ENCODE measurements around the gene RAP1GDS1. TPM values are rescaled to one million over a fixed set of nuclear protein-coding genes. Genes with fewer than 3 reads are reported as not detected.

Gene RAP1GDS1, protein sequence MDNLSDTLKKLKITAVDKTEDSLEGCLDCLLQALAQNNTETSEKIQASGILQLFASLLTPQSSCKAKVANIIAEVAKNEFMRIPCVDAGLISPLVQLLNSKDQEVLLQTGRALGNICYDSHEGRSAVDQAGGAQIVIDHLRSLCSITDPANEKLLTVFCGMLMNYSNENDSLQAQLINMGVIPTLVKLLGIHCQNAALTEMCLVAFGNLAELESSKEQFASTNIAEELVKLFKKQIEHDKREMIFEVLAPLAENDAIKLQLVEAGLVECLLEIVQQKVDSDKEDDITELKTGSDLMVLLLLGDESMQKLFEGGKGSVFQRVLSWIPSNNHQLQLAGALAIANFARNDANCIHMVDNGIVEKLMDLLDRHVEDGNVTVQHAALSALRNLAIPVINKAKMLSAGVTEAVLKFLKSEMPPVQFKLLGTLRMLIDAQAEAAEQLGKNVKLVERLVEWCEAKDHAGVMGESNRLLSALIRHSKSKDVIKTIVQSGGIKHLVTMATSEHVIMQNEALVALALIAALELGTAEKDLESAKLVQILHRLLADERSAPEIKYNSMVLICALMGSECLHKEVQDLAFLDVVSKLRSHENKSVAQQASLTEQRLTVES
- 10 to 100 TPM; 29.8 to 52.2 (median 34.7) TPM for total RNA-seq

DNA sequence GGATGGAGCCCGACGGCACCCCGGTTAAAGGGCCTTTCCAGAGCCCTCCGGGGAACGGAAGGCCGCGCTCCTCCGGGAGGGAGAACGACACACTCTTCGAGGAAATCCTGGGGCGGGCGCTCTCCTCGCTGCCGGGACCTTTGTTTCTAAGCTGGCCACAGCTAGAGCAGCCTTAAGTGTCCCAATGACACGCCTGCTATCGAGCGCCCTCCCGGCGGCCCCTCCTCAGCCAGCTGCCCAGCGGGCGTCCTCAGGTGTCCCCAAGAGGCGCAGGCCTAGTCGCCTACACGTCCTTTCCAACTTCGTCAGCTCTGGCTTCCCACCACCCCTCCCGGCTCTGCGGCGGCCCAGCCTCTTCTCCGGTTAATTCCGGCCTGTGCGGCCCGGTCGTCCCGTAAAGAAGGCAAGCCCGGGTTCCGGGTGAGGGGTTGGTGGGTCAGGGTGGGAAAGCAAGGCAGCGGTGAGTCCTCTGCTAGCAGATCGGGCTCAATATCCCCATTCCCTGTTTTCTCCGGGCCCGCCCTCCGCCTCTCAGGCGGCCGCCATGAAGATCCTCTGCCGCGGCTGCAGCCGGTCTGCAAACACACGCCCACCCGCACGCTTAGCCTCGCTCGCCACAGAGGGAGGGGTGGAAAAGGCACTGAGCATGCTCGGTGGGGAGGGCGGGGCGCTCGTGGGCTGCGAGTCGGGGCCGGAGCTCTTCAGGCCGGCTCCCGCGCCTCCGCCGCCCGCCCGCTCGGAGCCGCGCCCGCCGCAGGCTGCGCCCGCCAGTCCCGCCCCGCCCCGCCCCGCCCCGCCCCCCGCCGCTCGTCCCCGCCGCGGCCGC lies at the start of gene RAP1GDS1:
Gene RAP1GDS1, plus strand, starts transcription at position 806 of the 826 bp plus-strand sequence. CDS start 182 bp downstream, outside the sequence.
- H3K9me3 ChIP-seq: no peaks in the 10 kb centered on the region
- H3K4me3 ChIP-seq: peak within 1 kb of the TSS; percentile 80 to 98 (median 92)
- H3K27ac ChIP-seq (replicated peaks in 1 of 4): peak within 1 kb of the TSS; percentile 83 to 97 (median 96)
- H3K36me3 ChIP-seq: no peaks in the 10 kb centered on the region
- peak; percentile 98 for DNase-seq (ENCODE audit: extremely low spot score)
- intact Hi-C loops (cut with DNase I): no loop called here
- TF ChIP-seq, protein P1, sequence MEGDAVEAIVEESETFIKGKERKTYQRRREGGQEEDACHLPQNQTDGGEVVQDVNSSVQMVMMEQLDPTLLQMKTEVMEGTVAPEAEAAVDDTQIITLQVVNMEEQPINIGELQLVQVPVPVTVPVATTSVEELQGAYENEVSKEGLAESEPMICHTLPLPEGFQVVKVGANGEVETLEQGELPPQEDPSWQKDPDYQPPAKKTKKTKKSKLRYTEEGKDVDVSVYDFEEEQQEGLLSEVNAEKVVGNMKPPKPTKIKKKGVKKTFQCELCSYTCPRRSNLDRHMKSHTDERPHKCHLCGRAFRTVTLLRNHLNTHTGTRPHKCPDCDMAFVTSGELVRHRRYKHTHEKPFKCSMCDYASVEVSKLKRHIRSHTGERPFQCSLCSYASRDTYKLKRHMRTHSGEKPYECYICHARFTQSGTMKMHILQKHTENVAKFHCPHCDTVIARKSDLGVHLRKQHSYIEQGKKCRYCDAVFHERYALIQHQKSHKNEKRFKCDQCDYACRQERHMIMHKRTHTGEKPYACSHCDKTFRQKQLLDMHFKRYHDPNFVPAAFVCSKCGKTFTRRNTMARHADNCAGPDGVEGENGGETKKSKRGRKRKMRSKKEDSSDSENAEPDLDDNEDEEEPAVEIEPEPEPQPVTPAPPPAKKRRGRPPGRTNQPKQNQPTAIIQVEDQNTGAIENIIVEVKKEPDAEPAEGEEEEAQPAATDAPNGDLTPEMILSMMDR (IDR thresholded peaks at IDR 0.05): no peak
- TF ChIP-seq POLR2A (IDR thresholded peaks at IDR 0.05; ENCODE audit: low read depth) (peak; percentile 43), POLR2AphosphoS5 (IDR thresholded peaks at IDR 0.05) (peak; percentile 94 to 97)
- H3K27me3 ChIP-seq: no peaks in the 10 kb centered on the region
- H3K4me1 ChIP-seq: peaks cover 19 to 35% (median 28%) of the 10 kb centered on the region in 4 donors
- WGBS: no CpG with 5 or more reads among the region's 84 CpGs

DNA sequence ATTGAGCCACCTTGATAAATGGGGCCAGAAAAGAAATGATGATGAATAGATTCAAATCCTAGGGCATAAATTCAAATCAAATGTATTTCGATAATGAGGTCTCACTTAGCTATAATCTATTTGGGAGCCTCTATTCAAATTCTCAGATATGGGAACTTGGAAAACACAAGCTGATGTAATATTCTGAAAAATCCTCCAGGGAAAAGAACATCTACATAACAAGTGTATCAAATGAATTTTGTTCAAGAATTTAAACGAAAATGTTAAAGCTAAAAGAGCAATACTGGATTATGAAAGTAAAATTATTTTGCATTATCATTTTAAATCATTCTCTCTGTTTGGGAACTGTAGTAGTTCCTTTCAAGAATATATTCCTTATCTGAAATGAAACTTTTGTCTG lies 38.9 kb upstream of the RAP1GDS1 start:
- no peaks in the 10 kb centered on the region for H3K36me3 ChIP-seq
- no peaks in the 10 kb centered on the region for H3K27me3 ChIP-seq
- intact Hi-C loops (cut with DNase I): no loop called here
- DNase-seq (ENCODE audit: extremely low spot score): no peak
- TF ChIP-seq POLR2A (IDR thresholded peaks at IDR 0.05; ENCODE audit: low read depth) (no peak), POLR2AphosphoS5 (IDR thresholded peaks at IDR 0.05) (no peak), EP300 (IDR thresholded peaks at IDR 0.05) (no peak)
- TF ChIP-seq, protein P1 (IDR thresholded peaks at IDR 0.05): no peak
- H3K9me3 ChIP-seq: no peaks in the 10 kb centered on the region
- no peak overlapping the region for H3K4me3 ChIP-seq
- WGBS: 86% methylated on average over 2 of the region's 2 CpGs
- H3K27ac ChIP-seq (replicated peaks in 1 of 4): no peak overlapping the region
- H3K4me1 ChIP-seq: no peaks in the 10 kb centered on the region

DNA sequence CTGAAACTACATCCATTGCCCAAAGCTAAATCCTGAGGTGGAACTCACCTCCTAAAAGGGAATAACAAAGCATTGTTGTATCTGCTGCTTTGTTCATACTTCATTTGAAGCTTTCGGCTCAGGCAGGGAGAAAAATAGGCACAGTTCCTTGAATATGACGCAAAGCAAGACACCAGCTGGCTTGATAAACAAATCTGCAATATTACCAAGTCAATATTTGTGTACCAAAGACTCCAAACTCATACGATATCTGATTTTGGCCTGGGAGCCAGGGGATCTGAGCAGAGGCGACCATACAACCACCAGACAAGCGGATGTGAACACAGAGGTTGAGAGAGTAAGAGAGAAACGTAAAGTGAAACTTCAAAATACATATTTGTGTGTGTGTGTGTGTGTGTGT lies 34.8 kb upstream of the RAP1GDS1 start:
- Histone ChIP-seq H3K27me3 (no peaks in the 10 kb centered on the region), H3K9me3 (no peaks in the 10 kb centered on the region), H3K4me3 (no peak overlapping the region), H3K36me3 (no peaks in the 10 kb centered on the region), H3K4me1 (no peaks in the 10 kb centered on the region), H3K27ac (replicated peaks in 1 of 4) (no peak overlapping the region)
- intact Hi-C loops (cut with DNase I): no loop called here
- DNase-seq (ENCODE audit: extremely low spot score): no peak
- 85% methylated on average over 6 of the region's 6 CpGs for WGBS
- TF ChIP-seq, protein P1 (IDR thresholded peaks at IDR 0.05): no peak
- TF ChIP-seq POLR2AphosphoS5 (IDR thresholded peaks at IDR 0.05) (no peak), POLR2A (IDR thresholded peaks at IDR 0.05; ENCODE audit: low read depth) (no peak), EP300 (IDR thresholded peaks at IDR 0.05) (no peak)

DNA sequence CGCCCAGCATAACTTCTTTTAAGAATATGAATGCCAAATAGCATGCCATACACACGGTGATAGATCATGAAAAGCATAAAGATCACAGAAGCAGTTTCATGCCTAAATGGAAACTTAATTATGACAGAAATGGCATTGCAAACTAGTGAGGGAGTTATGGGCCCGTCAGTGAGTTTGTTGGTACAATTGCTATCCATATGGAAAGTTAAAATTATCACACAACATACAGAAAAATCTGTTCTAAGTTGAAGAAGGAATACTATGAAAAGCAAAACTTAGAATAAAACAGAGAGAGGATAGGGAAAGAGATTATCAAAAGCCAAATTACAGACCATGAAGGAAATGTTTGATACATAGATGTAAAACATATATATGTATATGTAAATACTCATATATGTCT lies 30.2 kb upstream of the RAP1GDS1 start:
- Histone ChIP-seq H3K36me3 (no peaks in the 10 kb centered on the region), H3K4me3 (no peak overlapping the region), H3K27me3 (no peaks in the 10 kb centered on the region), H3K9me3 (no peaks in the 10 kb centered on the region), H3K27ac (replicated peaks in 1 of 4) (no peak overlapping the region), H3K4me1 (no peaks in the 10 kb centered on the region)
- WGBS: 92% methylated on average over 3 of the region's 3 CpGs
- intact Hi-C loops (cut with DNase I): no loop called here
- TF ChIP-seq, protein P1 (IDR thresholded peaks at IDR 0.05): no peak
- TF ChIP-seq EP300 (IDR thresholded peaks at IDR 0.05): no peak
- DNase-seq (ENCODE audit: extremely low spot score): no peak

Measured in esophagus muscularis mucosa (tissue), 4 donors.